Measurements from ENCODE around the gene CMTM1. TPM values are rescaled to one million over a fixed set of nuclear protein-coding genes. Genes with fewer than 3 reads are reported as not detected.
"Not testable (repeated sequence)": the region's sequence is repeated elsewhere in the genome, so short reads cannot be mapped to it uniquely, and the experiment has no call there.

CMTM1 gene
- polyA plus RNA-seq, 12 donors, result 4.2 to 21.7 (median 5.1) TPM; not detected in 1

- no peak for DNase-seq
These were observed 3.8 kb upstream of the CMTM1 start for GRCh38 chr16:66562409-66562808.

DNA sequence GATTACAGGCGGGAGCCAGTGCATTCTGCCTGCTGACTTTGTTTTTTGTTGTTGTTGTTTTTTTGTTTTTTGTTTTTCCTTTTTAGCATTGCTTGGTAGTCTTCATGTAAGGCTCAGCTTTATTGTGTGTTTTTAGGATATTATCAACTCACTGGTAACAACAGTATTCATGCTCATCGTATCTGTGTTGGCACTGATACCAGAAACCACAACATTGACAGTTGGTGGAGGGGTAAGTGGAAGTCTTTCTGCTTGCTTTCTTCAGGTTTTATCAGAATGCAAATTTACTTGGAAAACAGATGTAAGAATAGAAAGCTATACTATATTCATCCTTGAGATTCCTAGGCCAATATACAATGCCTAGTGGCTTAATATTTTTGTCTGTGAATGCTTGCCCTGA, 3.3 kb upstream of the CMTM1 start:
- DNase-seq, result no peak

DNA sequence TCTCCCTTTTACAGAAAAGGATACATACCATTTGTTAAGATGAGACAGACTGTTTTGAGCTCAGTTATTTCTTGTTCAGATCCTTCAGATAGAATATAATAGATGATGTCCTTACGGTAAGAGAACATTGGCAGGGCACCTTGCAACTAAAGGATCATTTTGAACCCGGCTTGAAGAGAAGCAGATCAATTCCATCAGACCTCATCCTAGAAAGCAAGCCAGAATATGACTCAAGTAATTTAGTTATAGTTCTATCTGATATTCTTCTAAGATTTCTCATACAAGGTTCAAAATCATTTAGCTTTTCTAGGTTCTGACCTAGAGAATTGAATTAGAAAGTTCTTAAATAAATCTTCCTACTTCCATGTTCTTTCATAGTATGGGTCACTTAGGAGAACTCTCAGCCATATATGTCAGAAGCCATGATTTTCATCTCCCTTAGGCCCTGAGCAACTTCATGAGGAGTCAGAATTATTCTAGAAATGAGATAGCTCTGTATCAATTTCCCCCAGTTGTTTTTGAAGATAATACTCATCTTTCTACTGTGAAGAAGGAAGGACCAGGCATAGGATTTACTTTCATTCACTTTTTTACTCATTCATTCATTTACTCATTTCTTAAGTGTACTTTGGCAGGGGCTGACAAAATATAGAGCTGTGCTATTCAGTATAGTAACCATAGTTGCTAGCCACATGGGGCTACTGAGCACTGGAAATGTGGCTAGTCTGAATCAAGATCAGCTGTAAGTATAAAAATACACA, 2.5 kb upstream of the CMTM1 start:
- DNase-seq, result no peak

DNA sequence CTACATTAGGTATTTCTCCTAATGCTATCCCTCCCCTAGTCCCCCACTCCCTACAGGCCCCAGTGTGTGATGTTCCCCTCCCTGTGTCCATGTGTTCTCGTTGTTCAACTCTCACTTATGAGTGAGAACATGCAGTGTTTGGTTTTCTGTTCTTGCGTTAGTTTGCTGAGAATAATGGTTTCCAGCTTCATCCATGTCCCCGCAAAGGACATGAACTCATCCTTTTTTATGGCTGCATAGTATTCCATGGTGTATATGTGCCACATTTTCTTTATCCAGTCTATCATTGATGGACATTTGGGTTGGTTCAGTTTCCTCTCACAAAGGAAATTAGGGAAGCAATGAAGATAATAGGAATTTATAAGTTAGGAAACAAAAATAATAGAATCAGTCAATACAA, 1.0 kb downstream of the CMTM1 start:
- DNase-seq, result not testable (repeated sequence)

DNA sequence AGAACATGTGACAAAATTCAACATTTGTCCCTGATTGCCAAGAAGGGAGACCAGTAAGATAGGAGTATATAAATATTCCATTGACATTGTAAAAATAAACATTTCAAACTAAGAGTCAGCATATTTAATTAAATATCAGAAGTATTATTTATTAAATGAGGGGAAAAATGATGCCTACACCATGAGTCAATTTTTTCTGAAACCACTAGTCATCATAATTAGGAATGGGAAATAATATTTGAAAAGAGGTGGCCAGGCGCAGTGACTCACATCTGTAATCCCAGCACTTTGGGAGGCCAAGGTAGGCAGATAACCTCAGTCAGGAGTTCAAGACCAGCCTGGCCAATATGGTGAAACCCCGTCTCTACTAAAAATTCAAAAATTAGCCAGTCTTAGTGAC, 2.1 kb downstream of the CMTM1 start:
- DNase-seq, result no peak

GRCh38 chr16:66569131-66569530, 2.9 kb downstream of the CMTM1 start:
- DNase-seq, result no peak

DNA sequence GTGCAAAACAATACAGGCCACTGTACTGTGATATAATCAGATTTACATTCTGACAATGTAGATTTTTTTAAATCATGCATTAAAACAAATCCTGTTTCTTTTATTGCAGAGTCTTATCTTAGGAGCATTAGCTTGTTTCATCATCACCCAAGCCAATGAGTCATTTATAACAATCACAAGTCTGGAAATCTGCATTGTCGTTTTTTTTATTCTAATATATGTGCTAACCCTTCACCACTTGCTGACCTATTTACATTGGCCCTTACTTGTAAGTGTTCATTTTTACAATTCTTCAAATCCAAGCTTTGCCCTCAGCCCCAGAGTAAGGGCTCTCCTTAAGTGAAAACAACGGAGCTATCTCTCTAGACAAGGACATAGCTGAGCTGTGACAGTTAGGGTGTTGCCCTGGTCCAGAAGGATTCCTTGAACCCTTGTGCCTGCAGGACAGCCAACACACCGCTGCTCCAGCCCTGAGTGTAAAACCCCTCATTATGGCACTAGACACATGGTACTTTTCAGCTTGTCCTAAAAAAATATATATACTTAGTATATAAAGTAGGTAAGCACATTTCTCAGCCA, 3.7 kb downstream of the CMTM1 start:
- DNase-seq, result no peak

DNA sequence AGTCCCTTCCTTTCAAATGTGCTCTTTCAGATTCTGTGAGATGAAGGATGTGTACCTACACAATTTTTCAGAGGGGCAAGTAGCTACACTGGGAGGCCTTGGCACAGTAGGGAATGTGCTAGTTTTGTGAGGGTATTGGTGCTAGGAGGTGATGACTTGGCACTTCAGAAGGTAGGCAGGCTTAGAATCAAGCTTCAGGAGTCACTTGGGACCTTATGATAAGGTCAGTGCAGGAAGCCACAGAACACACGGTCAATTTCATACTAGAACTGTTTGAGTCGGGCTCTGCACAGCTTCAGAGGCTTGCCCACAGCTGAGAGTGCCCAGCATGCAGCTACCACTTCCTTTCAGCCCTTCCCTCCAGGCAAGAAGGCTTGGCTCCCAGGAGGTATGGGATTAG, 6.1 kb downstream of the CMTM1 start:
- no peak for DNase-seq

GRCh38 chr16:66574081-66574480, 7.8 kb downstream of the CMTM1 start:
- DNase-seq, result no peak

- no peak for DNase-seq
These were observed 8.3 kb downstream of the CMTM1 start for GRCh38 chr16:66574531-66574930.

DNA sequence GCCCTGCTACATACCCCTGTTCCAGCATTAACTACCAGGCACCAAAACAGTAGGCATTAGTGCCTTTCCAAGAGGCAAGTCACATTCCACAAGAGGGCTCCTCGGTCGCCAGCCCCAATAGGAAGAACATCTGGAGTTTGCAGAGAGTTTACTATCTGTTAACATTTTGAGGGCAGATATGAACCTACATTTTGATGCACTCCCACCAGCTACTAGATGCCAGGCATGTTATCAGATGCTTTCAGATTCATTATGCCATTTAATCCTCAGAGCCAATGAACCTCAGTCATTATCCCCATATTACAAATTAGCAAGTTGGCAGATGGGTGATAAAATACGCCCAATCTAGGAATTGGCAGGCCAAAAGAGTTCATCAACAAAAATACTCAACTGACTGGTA, 8.8 kb downstream of the CMTM1 start:
- no peak for DNase-seq

DNA sequence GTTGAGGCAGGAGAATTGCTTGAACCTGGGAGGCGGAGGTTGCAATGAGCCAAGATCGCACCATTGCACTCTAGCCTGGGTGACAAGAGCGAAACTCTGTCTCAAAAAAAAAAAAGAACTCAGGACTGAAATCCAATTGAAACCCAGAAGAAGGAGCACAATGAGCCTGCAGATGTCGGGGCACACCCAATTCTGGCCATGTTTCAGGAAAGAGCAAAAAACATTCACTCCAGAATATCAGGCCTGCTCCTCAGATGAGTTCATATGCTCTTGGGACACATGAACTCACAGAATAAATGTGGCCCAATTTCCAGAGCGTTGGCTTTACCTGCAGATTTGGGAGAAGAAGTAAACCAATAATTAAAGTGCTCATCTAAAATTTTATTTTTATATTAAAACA, 10.1 kb downstream of the CMTM1 start:
- DNase-seq, result no peak

- no peak for DNase-seq
These were observed 12.7 kb downstream of the CMTM1 start, which contains the start of gene CMTM2 for GRCh38 chr16:66578651-66579531. TSS of gene CMTM2 (plus strand) at chr16:66579463. CDS start at chr16:66579608, 145 bp downstream.

GRCh38 chr16:66580605-66581209, 14.5 kb downstream of the CMTM1 start:
- DNase-seq, result no peak

- DNase-seq, result no peak
These were observed 15.2 kb downstream of the CMTM1 start for GRCh38 chr16:66581246-66581952.

GRCh38 chr16:66585481-66586239, 19.4 kb downstream of the CMTM1 start:
- no peak for DNase-seq

GRCh38 chr16:66587881-66588600, 21.8 kb downstream of the CMTM1 start:
- no peak for DNase-seq

DNA sequence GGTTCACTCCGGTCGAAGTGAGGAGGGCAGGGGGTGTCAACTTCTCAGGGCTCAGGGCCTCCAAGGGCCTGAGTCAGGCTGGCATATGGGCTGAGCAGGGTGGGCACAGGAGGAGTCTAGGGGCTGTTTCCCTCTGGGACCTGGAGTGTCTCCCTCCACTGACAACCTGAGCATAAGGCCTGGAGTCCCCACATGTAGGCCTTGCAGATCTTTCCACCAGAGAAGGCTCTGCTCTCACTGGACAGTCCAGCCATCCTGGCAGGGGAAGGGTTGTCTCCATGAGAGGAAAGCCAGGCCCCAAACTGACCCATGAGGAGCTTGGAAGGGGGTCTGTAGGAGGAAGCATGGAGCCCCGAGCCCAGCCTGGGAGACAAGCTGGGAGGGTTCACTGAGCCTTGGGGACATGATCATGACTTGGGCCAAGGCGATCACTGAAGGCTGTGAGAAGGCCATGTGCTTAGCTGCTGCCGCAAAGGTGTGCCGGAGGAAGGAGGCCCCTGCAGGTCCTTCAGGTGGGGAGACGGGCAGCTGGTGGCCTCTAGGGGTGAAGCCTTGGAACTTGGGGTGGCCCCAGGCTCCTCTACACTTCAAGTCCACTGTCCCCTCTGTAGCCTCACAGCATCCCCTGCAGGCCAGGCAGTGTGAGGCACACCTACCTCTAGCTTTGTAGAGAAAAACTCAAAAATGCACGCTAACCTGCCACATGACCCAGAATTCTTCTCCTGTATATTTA, 22.9 kb downstream of the CMTM1 start:
- no peak for DNase-seq

GRCh38 chr16:66590322-66590721, 24.1 kb downstream of the CMTM1 start:
- no peak for DNase-seq

All from muscle of arm (tissue), 12 donors.